CD4-positive, alpha-beta T cell treated with Interleukin-17A for 4 hours (primary cell): ENCODE measurements around the gene ZNF662.

Experiments used
- DNase-seq: peaks from one replicate; pipeline ENCODE4 v3.0.0-alpha.2; 2020; ENCODE audit warnings: mixed read lengths

ZNF662 gene

DNA sequence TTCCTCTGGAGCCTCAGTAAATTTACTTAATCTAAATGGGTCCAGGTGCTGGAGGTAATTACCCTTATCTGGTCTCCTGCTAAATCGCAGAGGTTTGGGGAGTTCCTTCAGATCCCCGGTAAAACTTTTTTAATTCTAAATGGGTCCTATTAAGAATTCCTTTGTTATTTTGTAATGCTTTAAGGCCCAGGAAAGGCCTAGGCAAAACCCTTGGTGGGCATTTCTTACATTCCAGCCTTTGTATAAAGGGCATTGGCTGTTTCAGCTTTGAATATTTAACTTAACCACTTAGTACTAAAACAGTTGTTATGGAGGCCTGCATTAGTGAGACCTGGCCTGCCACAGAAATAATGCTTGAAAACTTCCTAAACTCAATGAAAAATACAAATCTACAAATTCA, 14.9 kb upstream of the ZNF662 start:
- DNase-seq = no peak

DNA sequence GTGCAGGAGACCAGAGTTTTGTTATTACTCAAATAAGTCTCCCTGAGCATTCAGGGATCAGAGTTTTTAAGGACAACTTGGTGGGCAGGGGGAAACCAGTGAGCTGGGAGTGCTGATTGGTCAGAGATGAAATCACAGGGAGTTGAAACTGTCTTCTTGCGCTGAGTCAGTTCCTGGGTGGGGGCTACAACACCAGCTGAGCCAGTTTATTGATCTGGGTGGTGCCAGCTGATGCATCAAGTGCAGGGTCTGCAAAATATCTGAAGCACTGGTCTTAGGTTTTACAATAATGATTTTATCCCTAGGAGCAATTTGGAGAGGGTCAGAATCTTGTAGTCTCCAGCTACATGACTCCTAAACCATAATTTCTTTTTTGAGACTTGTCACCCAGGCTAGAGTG, 13.8 kb upstream of the ZNF662 start:
- no peak for DNase-seq

DNA sequence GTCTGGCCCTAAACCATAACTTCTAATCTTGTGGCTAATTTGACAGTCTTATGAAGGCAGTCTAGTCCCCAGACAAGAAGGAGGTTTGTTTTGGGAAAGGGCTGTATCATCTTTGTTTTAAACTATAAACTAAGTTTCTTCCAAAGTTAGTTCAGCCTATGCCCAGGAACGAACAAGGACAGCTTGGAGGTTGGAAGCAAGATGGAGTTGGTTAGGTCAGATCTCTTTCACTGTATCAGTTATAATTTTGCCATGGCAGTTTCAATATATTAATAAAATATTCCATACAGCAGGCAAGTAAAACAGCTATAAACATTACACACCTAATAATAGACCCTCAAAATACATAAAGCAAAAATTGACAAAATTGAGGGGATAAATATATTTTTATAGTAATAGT, 13.1 kb upstream of the ZNF662 start:
- no peak for DNase-seq

GRCh38 chr3:42894698-42895579, 11.0 kb upstream of the ZNF662 start:
- DNase-seq = no peak

DNA sequence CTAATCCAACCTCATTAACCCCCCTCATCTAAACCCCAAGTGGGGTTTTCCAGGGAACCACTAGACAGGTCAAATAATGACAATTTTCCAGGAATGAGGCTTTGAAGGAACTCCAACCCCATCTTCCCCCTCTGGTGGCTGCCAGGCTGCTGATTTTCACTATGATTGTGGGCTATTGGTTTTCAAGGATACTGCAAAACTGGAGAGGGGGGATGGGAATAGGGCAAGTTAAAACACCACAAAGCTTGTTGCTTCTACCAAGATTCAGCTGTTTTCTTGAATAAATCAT, 10.4 kb upstream of the ZNF662 start:
- no peak for DNase-seq

DNA sequence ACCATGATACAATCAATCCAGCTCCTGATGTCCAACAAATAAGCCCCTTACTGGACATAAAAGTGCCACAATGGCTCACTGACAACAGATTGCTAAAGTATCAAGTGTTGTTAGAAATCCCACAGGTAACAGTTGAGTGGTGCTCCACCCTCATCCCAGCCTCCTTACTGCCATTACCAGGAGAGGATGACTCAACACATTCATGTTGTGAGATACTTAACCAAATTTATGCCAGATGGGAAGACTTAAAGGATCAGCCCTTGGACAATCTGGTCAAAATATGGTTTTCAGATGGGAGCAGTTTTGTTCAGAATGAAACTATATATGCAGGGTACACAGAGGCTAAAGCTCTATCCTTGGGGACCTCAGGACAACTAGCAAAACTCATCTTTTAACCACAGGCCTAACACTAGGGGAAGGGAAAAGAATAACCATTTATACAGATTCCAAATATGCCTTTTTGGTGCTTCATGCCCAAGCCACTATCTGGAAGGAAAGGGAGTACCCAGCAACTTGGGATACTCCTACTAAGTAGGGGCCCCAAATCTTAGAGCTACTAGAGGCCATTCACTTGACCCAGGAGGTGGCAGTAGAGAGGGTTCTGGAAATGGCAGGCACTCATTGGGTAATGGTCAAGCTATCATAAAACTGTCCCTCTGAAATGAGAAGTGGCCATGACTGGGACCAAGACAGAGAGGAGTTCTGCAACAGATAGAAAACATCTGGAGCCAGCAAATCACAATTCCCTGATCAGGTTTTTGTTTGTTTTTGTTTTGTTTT, 6.9 kb upstream of the ZNF662 start:
- no peak for DNase-seq

DNA sequence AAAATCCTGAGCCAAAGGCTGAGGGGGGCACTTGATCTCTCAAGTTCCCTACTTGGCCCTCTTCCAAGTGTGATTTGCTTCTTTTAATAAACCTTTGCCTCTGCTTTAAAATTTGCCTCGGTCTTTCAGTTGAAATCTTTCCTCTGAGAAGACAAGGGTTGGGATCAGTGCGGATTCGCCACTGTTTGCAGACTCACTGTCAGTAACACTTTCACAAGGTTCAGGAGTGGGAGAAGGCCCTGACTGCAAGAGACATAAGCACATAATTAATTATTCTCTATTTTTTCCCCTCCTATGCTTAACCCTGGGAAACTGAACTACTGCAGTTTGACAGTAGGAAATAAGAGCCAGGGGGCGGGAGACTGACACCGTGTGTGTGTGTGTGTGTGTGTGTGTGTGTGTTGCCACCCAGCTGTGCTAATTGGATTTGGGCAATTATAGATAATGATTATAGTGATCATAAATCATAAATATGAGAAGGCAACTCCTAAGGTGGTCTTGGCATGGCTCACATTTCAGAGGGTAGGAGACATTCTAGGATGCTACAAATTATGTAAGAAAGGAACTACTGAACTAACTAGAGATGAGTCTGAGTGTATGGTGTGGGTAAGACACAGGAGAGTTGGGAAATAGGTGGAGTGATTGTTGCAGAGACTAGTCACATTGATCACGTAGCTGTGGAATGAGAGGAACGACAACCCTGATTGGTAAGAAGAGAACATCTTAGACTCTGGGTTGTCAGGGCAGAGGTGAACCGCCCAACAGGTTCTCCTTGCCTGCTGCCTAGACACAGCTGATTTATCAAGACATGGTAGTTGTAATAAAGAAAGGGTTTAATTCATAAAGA, 5.5 kb upstream of the ZNF662 start:
- no peak for DNase-seq

GRCh38 chr3:42901073-42901415, 4.9 kb upstream of the ZNF662 start:
- no peak for DNase-seq

GRCh38 chr3:42902257-42902656, 3.7 kb upstream of the ZNF662 start:
- no peak for DNase-seq

DNA sequence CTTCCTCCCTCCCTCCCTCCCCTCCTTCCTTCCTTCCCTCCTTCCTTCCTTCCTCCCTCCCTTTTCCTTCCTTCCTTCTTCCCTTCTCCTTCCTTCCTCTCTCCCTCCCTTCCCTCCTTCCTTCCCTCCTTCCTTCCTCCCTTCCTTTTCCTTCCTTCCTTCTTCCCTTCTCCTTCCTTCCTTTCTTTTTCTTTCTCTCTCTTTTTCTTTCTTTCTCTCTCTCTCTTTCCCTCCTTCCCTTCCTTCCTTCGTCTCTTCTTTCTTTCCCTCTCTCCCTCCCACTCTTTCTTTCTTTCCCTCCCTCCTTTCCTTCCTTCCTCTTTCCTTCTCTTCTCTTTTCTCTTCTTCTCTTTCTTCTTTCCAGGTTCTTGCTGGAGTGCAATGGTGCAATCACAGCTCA, 1.9 kb upstream of the ZNF662 start:
- DNase-seq = no peak

DNA sequence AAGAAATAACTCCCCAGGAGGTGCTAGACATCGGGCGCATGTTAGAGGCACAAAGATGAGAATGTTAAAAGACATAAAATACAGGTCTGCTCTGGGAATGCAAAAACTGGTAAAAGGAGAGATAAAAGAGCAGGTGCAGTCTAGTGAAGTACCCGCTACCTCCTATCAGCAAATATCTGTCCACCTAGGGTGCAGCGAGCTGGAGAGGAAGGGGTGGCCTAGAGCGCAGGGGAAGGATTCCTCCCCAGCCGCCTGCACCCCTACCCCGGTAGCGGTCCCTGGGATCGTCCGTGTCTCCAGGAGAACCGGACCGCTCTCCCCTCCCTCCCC, 237 bp upstream of the ZNF662 start:
- no peak for DNase-seq

DNA sequence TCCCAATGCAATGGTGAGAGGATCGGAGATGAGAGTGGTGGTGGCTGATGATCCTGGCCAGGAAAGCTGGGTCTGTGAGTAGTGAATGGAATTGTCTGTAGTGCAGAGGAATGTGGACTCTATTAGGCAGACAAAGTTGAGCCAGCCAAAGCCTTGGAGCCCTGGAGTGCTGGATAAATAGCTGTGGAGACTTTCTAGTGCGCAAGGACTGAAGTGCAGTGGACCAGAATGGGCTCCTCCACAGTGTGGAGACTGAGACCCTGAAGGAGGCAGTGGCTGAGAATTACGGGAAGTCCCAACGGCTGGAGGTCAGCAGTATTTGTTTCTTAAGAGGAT, 874 bp downstream of the ZNF662 start:
- no peak for DNase-seq

GRCh38 chr3:42908675-42909074, 2.7 kb downstream of the ZNF662 start:
- DNase-seq = no peak

DNA sequence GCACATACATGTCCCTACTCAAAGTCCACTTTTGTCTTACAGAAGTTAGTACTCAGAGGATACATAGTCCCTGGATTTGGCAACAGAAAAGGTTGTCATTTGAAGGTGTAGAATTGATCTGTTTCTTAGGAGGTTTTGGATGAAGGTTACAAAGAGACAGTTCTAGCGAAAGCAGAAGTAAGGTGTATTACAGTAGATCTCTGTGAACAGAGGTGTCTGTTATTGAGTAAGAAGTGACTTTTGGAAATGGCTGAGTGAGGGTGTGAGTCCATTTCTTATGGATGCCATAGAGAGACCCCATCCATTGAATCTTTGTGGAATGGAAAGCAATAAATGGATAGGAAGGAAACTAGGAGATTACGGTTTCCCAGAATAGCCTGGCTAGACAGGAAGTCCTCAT, 5.6 kb downstream of the ZNF662 start:
- DNase-seq = no peak

- no peak for DNase-seq
Observed at GRCh38 chr3:42914771-42915515, 9.0 kb downstream of the ZNF662 start.

DNA sequence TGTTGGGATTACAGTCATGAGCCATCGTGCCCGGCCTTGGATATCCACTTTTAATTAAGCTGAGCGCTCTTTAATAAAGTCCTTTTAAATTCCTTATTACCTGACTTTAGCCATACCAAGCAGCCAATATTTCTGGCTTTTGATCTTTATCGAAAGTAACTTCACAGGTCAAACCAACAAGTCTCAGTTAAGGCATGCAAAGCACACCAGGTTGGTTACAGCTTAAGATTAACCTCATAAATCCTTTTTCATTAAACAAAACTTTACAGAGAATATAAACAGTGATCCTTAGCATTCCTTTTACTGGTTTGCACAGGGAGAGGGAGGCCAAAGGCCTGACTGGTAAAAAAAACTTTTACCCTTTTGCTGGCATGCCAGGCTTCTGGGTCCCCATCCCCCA, 17.7 kb downstream of the ZNF662 start:
- no peak for DNase-seq

DNA sequence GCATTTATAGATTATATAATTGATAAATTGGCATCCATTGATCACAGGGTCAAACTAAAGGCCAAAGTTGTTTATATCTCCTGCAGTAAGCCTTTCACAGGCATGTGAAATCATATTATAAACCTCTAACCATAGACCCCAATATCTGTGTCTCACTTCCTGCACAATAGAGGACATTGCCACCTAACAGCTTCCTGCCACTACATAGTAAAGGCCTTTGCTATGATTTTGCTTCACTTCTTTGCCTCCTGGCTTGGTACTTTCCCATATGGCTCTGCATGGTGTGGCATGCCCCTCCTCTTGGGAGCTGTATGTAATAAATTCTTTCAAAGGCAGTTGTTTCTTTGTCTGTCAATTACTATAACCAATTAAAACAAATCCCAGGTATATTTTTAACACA, 20.4 kb downstream of the ZNF662 start:
- DNase-seq = no peak

DNA sequence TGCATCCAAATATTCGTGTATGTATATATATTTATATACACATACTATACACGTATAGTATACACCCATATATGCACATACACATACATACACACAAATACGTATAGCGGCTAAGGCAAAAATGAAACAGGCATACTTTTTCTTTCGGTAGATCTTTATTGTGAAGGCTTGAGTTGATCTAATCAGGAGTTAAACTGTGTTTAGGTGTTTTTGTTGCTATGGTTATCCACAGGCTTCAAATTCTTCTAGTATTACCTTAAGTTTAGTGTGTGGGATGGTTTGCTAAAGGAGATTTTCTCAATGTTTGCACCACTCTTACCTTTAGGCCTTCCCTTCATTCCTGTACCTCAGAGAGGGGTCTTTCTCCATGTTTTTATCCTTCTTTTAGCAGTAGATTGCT, 28.2 kb downstream of the ZNF662 start:
- DNase-seq = no peak

DNA sequence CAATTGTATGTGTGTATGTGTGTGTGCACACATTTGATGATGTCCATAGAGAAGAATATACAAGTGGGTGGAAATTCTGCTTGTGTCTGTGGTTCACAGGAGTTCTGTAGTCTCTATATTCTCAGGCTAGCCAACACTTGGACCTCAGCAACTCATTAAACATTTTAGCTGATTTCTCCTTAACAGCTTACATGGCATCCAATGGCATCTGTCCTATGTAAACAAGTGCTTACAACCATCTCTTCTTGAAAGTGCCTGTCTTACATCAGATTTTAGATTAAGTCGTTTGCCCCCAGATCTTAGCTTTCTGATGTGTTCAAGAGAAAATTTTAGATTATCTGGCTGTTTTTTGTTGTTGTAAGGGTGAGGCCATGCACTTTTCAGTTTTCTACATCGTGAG, 29.0 kb downstream of the ZNF662 start:
- no peak for DNase-seq

DNA sequence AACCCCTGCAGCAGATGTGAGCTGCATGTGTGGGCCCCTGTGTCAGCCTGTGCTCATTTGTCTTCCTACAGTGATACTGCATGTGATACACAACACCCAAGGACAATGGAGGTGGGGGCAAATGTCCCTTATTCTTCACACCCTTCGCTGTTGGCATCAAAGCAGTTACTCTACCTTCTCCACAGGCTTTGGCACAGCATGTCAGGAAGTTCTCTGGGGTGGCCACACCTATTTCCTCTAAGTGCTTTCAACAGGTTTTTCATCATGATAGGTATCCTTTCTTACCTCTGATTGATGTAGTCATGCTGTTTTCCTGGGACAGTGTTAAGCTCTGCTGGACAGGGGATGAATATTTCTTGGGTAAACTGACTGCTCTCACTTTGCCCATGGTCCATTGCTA, 29.5 kb downstream of the ZNF662 start:
- DNase-seq = peak; percentile 49

DNA sequence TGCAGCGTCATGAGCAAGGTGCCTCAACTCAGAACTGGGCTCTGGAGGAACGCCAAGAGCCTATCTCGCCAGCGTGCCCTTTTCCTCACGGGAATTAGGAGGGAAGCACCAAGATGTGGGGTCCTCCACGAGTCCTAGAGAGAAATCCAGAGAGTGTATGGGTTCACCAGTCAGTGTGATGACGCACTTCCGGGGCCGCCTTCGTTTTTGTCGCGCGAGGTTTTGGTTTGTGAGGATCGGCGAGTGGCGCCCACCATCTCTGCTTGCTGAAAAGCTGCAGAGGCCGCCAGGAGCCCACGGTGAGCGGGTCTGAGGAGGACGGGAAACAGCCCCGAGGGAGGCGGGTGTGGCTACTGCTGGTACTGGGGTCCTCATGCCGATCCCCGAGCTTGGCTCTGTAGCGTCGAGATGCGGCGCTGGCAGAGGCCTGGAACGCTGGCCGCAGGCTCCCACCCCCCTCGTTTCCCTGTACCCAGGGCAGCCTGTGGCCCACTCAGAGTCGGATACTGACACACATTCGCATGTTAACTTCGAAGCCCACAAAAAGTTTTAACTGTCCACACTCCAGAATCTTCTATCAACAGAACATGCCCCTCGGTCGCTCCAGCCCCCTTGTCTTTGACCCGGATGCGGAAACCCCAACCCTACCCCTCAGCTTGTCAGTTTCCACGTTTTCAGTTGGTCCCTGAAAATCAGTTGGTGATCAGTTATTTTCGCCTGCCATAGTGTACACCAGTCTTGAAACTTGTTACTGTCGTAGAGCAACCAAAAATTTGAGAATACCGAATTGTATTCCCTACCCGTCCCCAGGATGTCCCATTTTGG, 30.4 kb downstream of the ZNF662 start:
- no peak for DNase-seq

DNA sequence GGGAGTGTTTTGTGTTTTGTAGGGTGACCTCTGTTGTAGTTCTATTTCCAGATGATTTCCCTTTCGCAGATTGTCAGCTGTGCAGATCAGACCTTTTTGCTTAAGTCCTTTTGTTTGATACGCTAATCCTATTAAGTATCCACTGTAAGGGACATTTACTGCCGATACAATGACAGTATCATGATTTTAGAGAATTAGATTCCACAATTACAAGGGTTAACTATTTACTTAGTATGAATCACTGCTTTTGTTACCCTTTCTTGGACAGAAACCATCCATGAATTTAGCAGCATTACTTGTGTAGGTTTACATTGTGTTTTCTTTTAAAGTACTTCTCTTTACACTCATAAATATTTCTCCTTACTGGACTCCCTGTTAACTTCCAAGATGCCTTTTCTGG, 31.4 kb downstream of the ZNF662 start:
- no peak for DNase-seq
